ENCODE data around the gene CEP55. TPM values are rescaled to one million over a fixed set of nuclear protein-coding genes. Genes with fewer than 3 reads are reported as not detected.

The CEP55 gene
- total RNA-seq, 6 experiments from 2014 or later = 21.6 to 55.3 (median 48.1) TPM

DNA sequence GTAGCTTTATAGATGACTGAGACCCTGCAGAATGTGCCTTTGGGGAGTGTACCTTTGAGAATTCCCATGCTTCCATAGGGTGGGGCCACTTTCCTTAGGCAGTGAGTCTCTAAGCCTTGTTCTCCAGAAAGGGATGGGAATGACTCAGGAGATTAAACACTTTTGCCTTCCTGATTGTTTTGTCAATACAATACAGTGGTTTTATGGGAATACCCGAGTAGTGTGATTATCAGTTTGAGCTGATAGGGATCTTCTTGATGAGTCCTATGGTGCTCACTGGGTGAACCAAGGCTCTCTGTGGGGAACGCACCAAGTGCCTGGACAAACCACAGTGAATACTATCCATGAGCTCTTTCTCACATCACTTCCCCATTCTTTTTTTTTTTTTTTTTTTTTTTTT is 20.5 kb upstream of the CEP55 start:
- Mint-ChIP-seq H3K27me3 (ENCODE audit: insufficient read depth) (peaks cover 5% of the 10 kb centered on the region), H3K9me3 (peaks cover 6% of the 10 kb centered on the region; the same call in 1 of the 2 replicates), H3K4me3 (peak overlapping the region; percentile 62), H3K36me3 (ENCODE audit: low read depth) (peaks cover 68% of the 10 kb centered on the region), H3K4me1 (ENCODE audit: low read depth) (peaks cover 89% of the 10 kb centered on the region), H3K27ac (peak overlapping the region; percentile 95)
- peak; percentile 87 for DNase-seq
- TF ChIP-seq CTCF (IDR thresholded peaks at IDR 0.05) = no peak

- Mint-ChIP-seq H3K36me3 (ENCODE audit: low read depth) (peaks cover 76% of the 10 kb centered on the region), H3K9me3 (peaks cover 6% of the 10 kb centered on the region; the same call in 1 of the 2 replicates), H3K4me1 (ENCODE audit: low read depth) (peaks cover 80% of the 10 kb centered on the region), H3K4me3 (peak overlapping the region; percentile 62), H3K27me3 (ENCODE audit: insufficient read depth) (peaks cover 11% of the 10 kb centered on the region), H3K27ac (peak overlapping the region; percentile 95)
- no peak for DNase-seq
- no peak for TF ChIP-seq CTCF (IDR thresholded peaks at IDR 0.05)
Observed at GRCh38 chr10:93476756-93477155, 19.7 kb upstream of the CEP55 start.

DNA sequence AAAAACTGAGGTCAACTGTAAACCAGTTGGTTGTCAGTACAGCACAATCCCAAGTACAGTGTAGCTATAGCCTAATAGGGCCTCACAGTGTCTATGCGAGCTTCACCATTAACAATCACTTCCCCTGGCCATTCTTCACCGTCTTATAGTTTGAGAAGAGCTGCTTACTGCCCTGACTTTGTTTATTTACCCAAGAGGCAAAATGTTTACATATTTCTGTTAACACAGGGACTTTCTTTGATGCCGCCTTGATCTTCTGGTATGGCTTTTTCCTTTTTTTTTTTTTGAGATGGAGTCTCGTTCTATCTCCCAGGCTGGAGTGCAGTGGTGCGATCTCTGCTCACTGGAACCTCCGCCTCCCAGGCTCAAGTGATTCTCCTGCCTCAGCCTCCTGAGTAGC is 17.5 kb upstream of the CEP55 start:
- DNase-seq = no peak
- Mint-ChIP-seq H3K36me3 (ENCODE audit: low read depth) (peaks cover 64% of the 10 kb centered on the region), H3K9me3 (peaks cover 6% of the 10 kb centered on the region; the same call in 1 of the 2 replicates), H3K4me3 (peak overlapping the region; percentile 99), H3K27ac (peak overlapping the region; percentile 100), H3K27me3 (ENCODE audit: insufficient read depth) (peaks cover 14% of the 10 kb centered on the region), H3K4me1 (ENCODE audit: low read depth) (peaks cover 59% of the 10 kb centered on the region)
- TF ChIP-seq CTCF (IDR thresholded peaks at IDR 0.05) = no peak

- H3K36me3 Mint-ChIP-seq (ENCODE audit: low read depth) = peaks cover 53% of the 10 kb centered on the region
Observed at GRCh38 chr10:93481637-93482144, 14.7 kb upstream of the CEP55 start.

DNA sequence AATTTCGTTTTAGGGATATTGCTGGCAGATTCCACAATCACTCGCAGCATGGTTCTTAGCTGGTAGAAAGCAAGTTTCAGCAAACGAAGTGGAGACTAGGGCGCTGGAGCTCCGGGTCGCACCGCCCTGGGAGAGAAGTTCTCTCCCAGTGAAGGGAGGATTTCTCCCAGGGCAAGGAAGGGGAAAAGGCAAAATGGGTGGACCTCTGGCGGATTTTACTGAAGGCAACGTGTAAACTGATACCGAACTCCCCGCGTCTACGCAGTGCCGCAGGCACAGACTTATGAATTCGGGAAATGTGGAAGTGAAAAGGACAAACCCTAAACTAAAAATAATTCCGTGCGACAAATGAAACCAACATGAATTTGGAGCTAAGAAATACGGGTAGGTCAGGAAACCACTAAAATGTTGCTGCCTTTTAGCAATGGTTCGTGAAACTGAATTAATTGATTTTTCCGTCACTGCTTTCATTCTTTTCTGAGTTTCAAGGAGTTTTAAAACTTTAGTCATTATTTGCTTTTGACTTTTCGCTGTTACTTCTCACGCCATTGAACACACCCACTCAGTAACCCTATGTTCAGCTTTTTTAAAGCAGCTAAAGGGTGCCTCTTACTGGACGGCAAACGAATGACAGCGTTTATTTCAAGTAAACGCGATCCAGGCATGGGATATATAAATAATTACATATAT is 14.1 kb upstream of the CEP55 start, which contains the start of gene MYOF:
Gene MYOF (minus strand): TSS at position 190 of the 690 bp plus-strand sequence. CDS start 140 bp downstream, at position 50.
- H3K9me3 Mint-ChIP-seq = peaks cover 6% of the 10 kb centered on the region; the same call in 1 of the 2 replicates
- peaks cover 14% of the 10 kb centered on the region for H3K27me3 Mint-ChIP-seq (ENCODE audit: insufficient read depth)
- H3K4me1 Mint-ChIP-seq (ENCODE audit: low read depth) = peaks cover 32% of the 10 kb centered on the region
- peaks cover 49% of the 10 kb centered on the region for H3K36me3 Mint-ChIP-seq (ENCODE audit: low read depth)
- TF ChIP-seq CTCF (IDR thresholded peaks at IDR 0.05) = peak; percentile 75
- H3K4me3 Mint-ChIP-seq = peak within 1 kb of the TSS; percentile 99
- H3K27ac Mint-ChIP-seq = peak within 1 kb of the TSS; percentile 100
- peak; percentile 90 for DNase-seq

More at GRCh38 chr10:93481637-93482144, 14.7 kb upstream of the CEP55 start:
- Mint-ChIP-seq H3K4me1 (ENCODE audit: low read depth) (peaks cover 38% of the 10 kb centered on the region), H3K9me3 (peaks cover 6% of the 10 kb centered on the region; the same call in 1 of the 2 replicates), H3K27ac (peak overlapping the region; percentile 100), H3K27me3 (ENCODE audit: insufficient read depth) (peaks cover 14% of the 10 kb centered on the region), H3K4me3 (peak overlapping the region; percentile 99)
- no peak for DNase-seq
- TF ChIP-seq CTCF (IDR thresholded peaks at IDR 0.05) = no peak

All from HFFc6 (cell line).